ENCODE results near the gene FSCN2. TPM values are rescaled to one million over a fixed set of nuclear protein-coding genes. Genes with fewer than 3 reads are reported as not detected.

FSCN2 gene
- total and polyA plus RNA-seq, 7 experiments from 2014 or later, result 0.56 to 1.6 (median 0.70) TPM; not detected in 2

- peaks cover 0 to 21% (median 0%) of the 10 kb centered on the region in 5 donors for H3K27me3 Mint-ChIP-seq
- H3K36me3 Mint-ChIP-seq, result peaks cover 0 to 6% (median 0%) of the 10 kb centered on the region in 5 donors
- CTCF ChIA-PET, result interaction anchor here (0.6 to 2.7 kb wide), 6 partner anchors 10 to 82 kb away, joined by 3 to 18 read pairs (median 4); partner anchors contain the start of gene FAAP100
- Histone ChIP-seq H3K4me1 (ENCODE audit: control insufficient read depth in 2 of 2, insufficient read depth in 2 of 2, low read length in 2 of 2) (peaks cover 0 to 29% of the 10 kb centered on the region in 2 donors), H3K9me3 (ENCODE audit: control insufficient read depth in 2 of 3, low read length in 3 of 3) (no peaks in the 10 kb centered on the region), H3K27ac (ENCODE audit: low read depth, low read length) (no peak overlapping the region), H3K27me3 (ENCODE audit: control insufficient read depth in 2 of 2, insufficient read depth in 2 of 2, low read length in 2 of 2) (no peaks in the 10 kb centered on the region), H3K4me3 (ENCODE audit: low read length) (peak overlapping the region; percentile 51), H3K36me3 (ENCODE audit: control insufficient read depth in 2 of 3, insufficient read depth in 3 of 3, low read length in 3 of 3) (no peaks in the 10 kb centered on the region)
- DNase-seq (no peak), ATAC-seq (no peak)
- H3K4me3 Mint-ChIP-seq, result peak overlapping the region; percentile 28 to 84 (median 62)
- POLR2A ChIA-PET, result interaction anchor here (0.7 to 3.5 kb wide), 7 partner anchors 8 to 279 kb away, joined by 3 to 27 read pairs (median 3); partner anchors contain the start of genes FAAP100, NDUFAF8 and TEPSIN
- no peaks in the 10 kb centered on the region for H3K9me3 Mint-ChIP-seq
- H3K4me1 Mint-ChIP-seq, result peaks cover 8 to 28% (median 23%) of the 10 kb centered on the region in 7 donors
- intact Hi-C loops (cut with micrococcal nuclease), result loop anchor here (2.0 to 10.0 kb wide), 2 partner anchors 83 to 223 kb away; partner anchors contain the start of gene SLC38A10 (in 1 of the 2)
- H3K27ac Mint-ChIP-seq, result peak overlapping the region; percentile 28 to 79 (median 47)
Measured at GRCh38 chr17:81518113-81518784, 9.9 kb upstream of the FSCN2 start.

- intact Hi-C loops (cut with micrococcal nuclease), result loop anchor here (1.0 to 10.0 kb wide), 4 partner anchors 34 to 224 kb away; partner anchors contain the start of gene SLC38A10 (in 1 of the 2)
- no peaks in the 10 kb centered on the region for H3K9me3 ChIP-seq (ENCODE audit: control insufficient read depth in 2 of 3, low read length in 3 of 3)
- peak overlapping the region; percentile 51 for H3K4me3 ChIP-seq (ENCODE audit: low read length)
- Mint-ChIP-seq H3K36me3 (peaks cover 0 to 6% (median 0%) of the 10 kb centered on the region in 5 donors), H3K27me3 (peaks cover 0 to 21% (median 0%) of the 10 kb centered on the region in 5 donors), H3K4me1 (peaks cover 8 to 28% (median 23%) of the 10 kb centered on the region in 7 donors), H3K9me3 (no peaks in the 10 kb centered on the region), H3K4me3 (peak overlapping the region in 7 of 10 donors; percentile 50 to 84 (median 61)), H3K27ac (no peak overlapping the region)
- peaks cover 0 to 29% of the 10 kb centered on the region in 2 donors for H3K4me1 ChIP-seq (ENCODE audit: control insufficient read depth in 2 of 2, insufficient read depth in 2 of 2, low read length in 2 of 2)
- ATAC-seq (peak; percentile 1), DNase-seq (peak in 1 of 9 donors; percentile 56)
- H3K36me3 ChIP-seq (ENCODE audit: control insufficient read depth in 2 of 3, insufficient read depth in 3 of 3, low read length in 3 of 3), result no peaks in the 10 kb centered on the region
- ChIA-PET CTCF (interaction anchor here (0.6 to 2.7 kb wide), 6 partner anchors 10 to 82 kb away, joined by 3 to 18 read pairs (median 4); partner anchors contain the start of gene FAAP100), POLR2A (interaction anchor here (0.7 to 3.5 kb wide), 8 partner anchors 8 to 280 kb away, joined by 3 to 27 read pairs (median 3); partner anchors contain the start of genes FAAP100, NDUFAF8 and TEPSIN)
- H3K27ac ChIP-seq (ENCODE audit: low read depth, low read length), result peak overlapping the region; percentile 52
- H3K27me3 ChIP-seq (ENCODE audit: control insufficient read depth in 2 of 2, insufficient read depth in 2 of 2, low read length in 2 of 2), result no peaks in the 10 kb centered on the region
Measured at GRCh38 chr17:81518785-81519283, 9.3 kb upstream of the FSCN2 start.

GRCh38 chr17:81519284-81520020 is 8.7 kb upstream of the FSCN2 start:
- Mint-ChIP-seq H3K4me3 (peak overlapping the region in 3 of 10 donors; percentile 57 to 84 (median 57)), H3K9me3 (no peaks in the 10 kb centered on the region), H3K4me1 (peaks cover 8 to 28% (median 23%) of the 10 kb centered on the region in 7 donors), H3K36me3 (peaks cover 0 to 6% (median 0%) of the 10 kb centered on the region in 5 donors), H3K27ac (no peak overlapping the region), H3K27me3 (peaks cover 0 to 21% (median 0%) of the 10 kb centered on the region in 5 donors)
- H3K9me3 ChIP-seq (ENCODE audit: control insufficient read depth in 2 of 3, low read length in 3 of 3), result no peaks in the 10 kb centered on the region
- intact Hi-C loops (cut with micrococcal nuclease), result loop anchor here (1.0 to 10.0 kb wide), 4 partner anchors 34 to 225 kb away; partner anchors contain the start of gene SLC38A10 (in 1 of the 2)
- ATAC-seq (peak; percentile 74), DNase-seq (peak; percentile 59 to 76 (median 70))
- peak overlapping the region; percentile 52 for H3K27ac ChIP-seq (ENCODE audit: low read depth, low read length)
- CTCF ChIA-PET, result interaction anchor here (0.6 to 2.7 kb wide), 9 partner anchors 11 to 935 kb away, joined by 3 to 18 read pairs (median 4); partner anchors contain the start of gene FAAP100
- H3K36me3 ChIP-seq (ENCODE audit: control insufficient read depth in 2 of 3, insufficient read depth in 3 of 3, low read length in 3 of 3), result no peaks in the 10 kb centered on the region
- H3K27me3 ChIP-seq (ENCODE audit: control insufficient read depth in 2 of 2, insufficient read depth in 2 of 2, low read length in 2 of 2), result no peaks in the 10 kb centered on the region
- peak overlapping the region; percentile 51 for H3K4me3 ChIP-seq (ENCODE audit: low read length)
- POLR2A ChIA-PET, result interaction anchor here (0.5 to 3.5 kb wide), 7 partner anchors 9 to 280 kb away, joined by 3 to 27 read pairs (median 3); partner anchors contain the start of genes FAAP100, NDUFAF8 and TEPSIN
- H3K4me1 ChIP-seq (ENCODE audit: control insufficient read depth in 2 of 2, insufficient read depth in 2 of 2, low read length in 2 of 2), result peaks cover 0 to 29% of the 10 kb centered on the region in 2 donors

GRCh38 chr17:81520021-81520901 is 7.9 kb upstream of the FSCN2 start:
- peak overlapping the region in 3 of 9 donors; percentile 1 to 44 (median 15) for H3K27ac Mint-ChIP-seq
- ChIA-PET POLR2A (interaction anchor here (0.5 to 3.5 kb wide), 3 partner anchors 10 to 32 kb away, joined by 3 to 27 read pairs (median 9); partner anchors contain the start of gene FAAP100), CTCF (interaction anchor here (0.6 to 2.7 kb wide), 4 partner anchors 30 to 934 kb away, joined by 4 to 18 read pairs (median 6); partner anchors contain the start of gene FAAP100)
- peaks cover 0 to 22% (median 0%) of the 10 kb centered on the region in 5 donors for H3K27me3 Mint-ChIP-seq
- no peak for DNase-seq
- H3K27ac ChIP-seq (ENCODE audit: low read depth, low read length), result no peak overlapping the region
- intact Hi-C loops (cut with micrococcal nuclease), result no loop called here
- H3K4me3 Mint-ChIP-seq, result peak overlapping the region in 6 of 10 donors; percentile 28 to 84 (median 46)
- H3K36me3 Mint-ChIP-seq, result peaks cover 0 to 4% (median 0%) of the 10 kb centered on the region in 5 donors
- no peaks in the 10 kb centered on the region for H3K9me3 Mint-ChIP-seq
- peaks cover 0 to 28% of the 10 kb centered on the region in 2 donors for H3K4me1 ChIP-seq (ENCODE audit: control insufficient read depth in 2 of 2, insufficient read depth in 2 of 2, low read length in 2 of 2)
- no peaks in the 10 kb centered on the region for H3K27me3 ChIP-seq (ENCODE audit: control insufficient read depth in 2 of 2, insufficient read depth in 2 of 2, low read length in 2 of 2)
- no peaks in the 10 kb centered on the region for H3K9me3 ChIP-seq (ENCODE audit: control insufficient read depth in 2 of 3, low read length in 3 of 3)
- no peaks in the 10 kb centered on the region for H3K36me3 ChIP-seq (ENCODE audit: control insufficient read depth in 2 of 3, insufficient read depth in 3 of 3, low read length in 3 of 3)
- ATAC-seq, result no peak
- H3K4me1 Mint-ChIP-seq, result peaks cover 5 to 26% (median 21%) of the 10 kb centered on the region in 7 donors
- H3K4me3 ChIP-seq (ENCODE audit: low read length), result peak overlapping the region; percentile 51

GRCh38 chr17:81522491-81523401 is 5.4 kb upstream of the FSCN2 start:
- Mint-ChIP-seq H3K36me3 (peaks cover 0 to 2% (median 0%) of the 10 kb centered on the region in 5 donors), H3K27me3 (peaks cover 0 to 22% (median 4%) of the 10 kb centered on the region in 5 donors), H3K4me3 (no peak overlapping the region), H3K4me1 (peaks cover 4 to 13% (median 7%) of the 10 kb centered on the region in 7 donors), H3K27ac (no peak overlapping the region), H3K9me3 (no peaks in the 10 kb centered on the region)
- ChIA-PET CTCF (no interaction called here), POLR2A (no interaction called here)
- Histone ChIP-seq H3K4me3 (ENCODE audit: low read length) (no peak overlapping the region), H3K27ac (ENCODE audit: low read depth, low read length) (no peak overlapping the region), H3K4me1 (ENCODE audit: control insufficient read depth in 2 of 2, insufficient read depth in 2 of 2, low read length in 2 of 2) (peaks cover 0 to 14% of the 10 kb centered on the region in 2 donors), H3K27me3 (ENCODE audit: control insufficient read depth in 2 of 2, insufficient read depth in 2 of 2, low read length in 2 of 2) (no peaks in the 10 kb centered on the region), H3K36me3 (ENCODE audit: control insufficient read depth in 2 of 3, insufficient read depth in 3 of 3, low read length in 3 of 3) (no peaks in the 10 kb centered on the region), H3K9me3 (ENCODE audit: control insufficient read depth in 2 of 3, low read length in 3 of 3) (no peaks in the 10 kb centered on the region)
- DNase-seq (no peak), ATAC-seq (no peak)
- intact Hi-C loops (cut with micrococcal nuclease), result no loop called here

Measured in naive thymus-derived CD4-positive, alpha-beta T cell (primary cell).